Memory B cell (primary cell): ENCODE measurements around the gene JMJD4.
A peak's percentile ranks its signal among the peaks of the same experiment; 100 is the strongest.

Experiments
- ATAC-seq: fragments of 150-1000 bp; cut with Tn5 transposase; 2 replicates; pipeline ENCODE4 v1.10.0; 2021; ENCODE audit warnings: low read depth, mild to moderate bottlenecking, moderate library complexity
- DNase-seq, 2 donors: peaks; one replicate each; pipeline ENCODE4 v3.0.0; 2022; ENCODE audit warnings: low spot score in 2 of 2
- H3K27ac Mint-ChIP-seq: one replicate; pipeline ENCODE4 v1.8.0; 2022; ENCODE audit warnings: mild to moderate bottlenecking, moderate library complexity, mixed read lengths
- H3K27me3 Mint-ChIP-seq: one replicate; pipeline ENCODE4 v1.8.0; 2022; ENCODE audit warnings: mixed read lengths
- H3K36me3 Mint-ChIP-seq: one replicate; pipeline ENCODE4 v1.8.0; 2022; ENCODE audit warnings: mild to moderate bottlenecking, mixed read lengths
- H3K4me1 Mint-ChIP-seq: one replicate; pipeline ENCODE4 v1.8.0; 2022; ENCODE audit warnings: mixed read lengths
- H3K4me3 Mint-ChIP-seq: one replicate; pipeline ENCODE4 v1.8.0; 2022; ENCODE audit warnings: mild to moderate bottlenecking, moderate library complexity, mixed read lengths
- H3K9me3 Mint-ChIP-seq: one replicate; pipeline ENCODE4 v1.8.0; 2022; ENCODE audit warnings: mixed read lengths

The JMJD4 gene

GRCh38 chr1:227736814-227737432, 1.8 kb upstream of the JMJD4 start:
- peak overlapping the region; percentile 50 for H3K4me3 Mint-ChIP-seq
- H3K9me3 Mint-ChIP-seq = no peaks in the 10 kb centered on the region
- peaks cover 55% of the 10 kb centered on the region for H3K4me1 Mint-ChIP-seq
- DNase-seq (no peak), ATAC-seq (no peak)
- no peaks in the 10 kb centered on the region for H3K27me3 Mint-ChIP-seq
- H3K27ac Mint-ChIP-seq = peak overlapping the region; percentile 45
- H3K36me3 Mint-ChIP-seq = peaks cover 2% of the 10 kb centered on the region

DNA sequence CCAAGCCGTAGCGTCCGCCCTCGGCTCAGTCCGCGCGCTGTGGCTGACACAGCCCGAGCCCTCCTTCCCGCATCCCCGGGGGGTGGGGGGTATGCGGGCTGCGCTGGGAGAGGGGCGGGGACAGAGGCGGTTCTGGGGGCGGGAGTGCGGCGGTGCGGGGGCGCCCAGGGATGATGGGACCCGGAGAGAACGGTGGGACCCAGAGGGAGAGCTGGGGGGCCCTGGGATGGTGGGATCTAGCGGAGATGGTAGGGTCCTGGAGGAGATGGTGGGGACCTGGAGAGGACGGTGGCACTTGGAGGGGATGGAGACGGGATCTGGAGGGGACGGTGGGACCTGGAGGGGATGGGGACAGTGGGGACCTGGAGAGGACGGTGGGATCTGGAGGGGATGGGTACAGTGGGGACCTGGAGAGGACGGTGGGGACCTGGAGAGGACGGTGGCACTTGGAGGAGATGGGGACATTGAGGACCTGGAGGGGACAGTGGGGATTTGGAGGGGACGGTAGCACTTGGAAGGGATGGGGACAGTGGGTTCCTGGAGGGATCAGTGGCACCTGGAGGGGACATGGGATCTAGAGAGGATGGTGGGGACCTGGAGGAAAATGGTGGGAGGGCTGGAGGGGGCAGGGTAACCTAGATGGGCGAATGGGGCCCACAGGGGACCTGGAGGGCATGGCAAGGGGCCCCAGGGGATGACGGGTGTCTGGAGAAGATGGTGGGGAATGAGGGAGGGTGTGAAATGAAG, 610 bp upstream of the JMJD4 start:
- peak overlapping the region; percentile 97 for H3K4me3 Mint-ChIP-seq
- no peaks in the 10 kb centered on the region for H3K27me3 Mint-ChIP-seq
- no peak for ATAC-seq
- H3K27ac Mint-ChIP-seq = peak overlapping the region; percentile 96
- peaks cover 49% of the 10 kb centered on the region for H3K4me1 Mint-ChIP-seq
- no peaks in the 10 kb centered on the region for H3K9me3 Mint-ChIP-seq
- no peak for DNase-seq
- peaks cover 2% of the 10 kb centered on the region for H3K36me3 Mint-ChIP-seq

- Mint-ChIP-seq H3K4me3 (peak overlapping the region; percentile 97), H3K9me3 (no peaks in the 10 kb centered on the region), H3K27me3 (no peaks in the 10 kb centered on the region), H3K36me3 (peaks cover 2% of the 10 kb centered on the region), H3K4me1 (peaks cover 45% of the 10 kb centered on the region), H3K27ac (peak overlapping the region; percentile 96)
- no peak for DNase-seq
- ATAC-seq = no peak
Measured at GRCh38 chr1:227734546-227734855, 601 bp downstream of the JMJD4 start.

- H3K27me3 Mint-ChIP-seq = no peaks in the 10 kb centered on the region
- DNase-seq (no peak), ATAC-seq (no peak)
- no peaks in the 10 kb centered on the region for H3K9me3 Mint-ChIP-seq
- peaks cover 44% of the 10 kb centered on the region for H3K4me1 Mint-ChIP-seq
- H3K27ac Mint-ChIP-seq = peak overlapping the region; percentile 96
- H3K36me3 Mint-ChIP-seq = peaks cover 2% of the 10 kb centered on the region
- H3K4me3 Mint-ChIP-seq = peak overlapping the region; percentile 97
Measured at GRCh38 chr1:227733751-227734545, 1.2 kb downstream of the JMJD4 start.

- DNase-seq = no peak
- Mint-ChIP-seq H3K27ac (no peak overlapping the region), H3K4me1 (peaks cover 43% of the 10 kb centered on the region), H3K4me3 (peak overlapping the region; percentile 66), H3K27me3 (no peaks in the 10 kb centered on the region), H3K9me3 (no peaks in the 10 kb centered on the region), H3K36me3 (peaks cover 2% of the 10 kb centered on the region)
- ATAC-seq = no peak
Measured at GRCh38 chr1:227733309-227733705, 1.8 kb downstream of the JMJD4 start.

DNA sequence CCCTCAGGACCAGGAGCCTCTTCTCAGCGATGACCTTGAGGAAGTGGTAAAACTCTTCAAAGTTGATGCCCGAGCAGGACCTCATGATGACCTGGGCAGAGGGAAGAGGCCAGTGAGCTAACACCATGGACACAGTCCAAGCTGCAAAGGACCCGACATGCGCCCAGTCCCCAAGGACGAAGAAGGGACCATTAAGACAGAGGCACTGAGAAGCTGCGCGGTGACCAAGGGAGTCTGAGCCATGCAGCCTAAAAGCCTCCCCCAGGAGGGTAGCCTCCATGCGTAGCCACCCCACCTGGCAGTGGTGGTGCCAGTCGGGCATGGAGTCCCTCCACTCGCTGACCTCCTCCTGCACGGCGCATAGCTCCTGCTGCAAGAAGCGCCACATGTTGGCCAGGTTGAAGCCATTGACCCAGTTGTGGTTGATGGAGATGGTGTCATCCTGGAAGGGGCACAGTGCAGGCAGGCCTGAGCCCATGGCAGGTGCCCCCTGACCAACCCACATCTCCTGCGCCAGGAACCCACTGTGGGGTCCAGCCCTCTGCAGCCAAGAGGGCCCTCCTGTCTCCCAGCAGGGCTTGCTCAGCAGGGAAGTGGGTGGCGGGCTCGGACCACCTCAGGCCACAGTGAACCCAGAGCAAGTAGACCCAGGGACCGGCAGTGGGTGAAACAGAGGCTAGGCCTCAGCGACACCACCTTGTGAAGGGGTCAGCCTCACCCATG, 2.4 kb downstream of the JMJD4 start:
- ATAC-seq = no peak
- peaks cover 45% of the 10 kb centered on the region for H3K4me1 Mint-ChIP-seq
- H3K9me3 Mint-ChIP-seq = no peaks in the 10 kb centered on the region
- H3K4me3 Mint-ChIP-seq = peak overlapping the region; percentile 49
- H3K27ac Mint-ChIP-seq = no peak overlapping the region
- no peaks in the 10 kb centered on the region for H3K27me3 Mint-ChIP-seq
- no peak for DNase-seq
- H3K36me3 Mint-ChIP-seq = peaks cover 2% of the 10 kb centered on the region

- ATAC-seq (no peak), DNase-seq (no peak)
- H3K9me3 Mint-ChIP-seq = no peaks in the 10 kb centered on the region
- peaks cover 2% of the 10 kb centered on the region for H3K36me3 Mint-ChIP-seq
- no peak overlapping the region for H3K4me3 Mint-ChIP-seq
- H3K27ac Mint-ChIP-seq = no peak overlapping the region
- peaks cover 42% of the 10 kb centered on the region for H3K4me1 Mint-ChIP-seq
- no peaks in the 10 kb centered on the region for H3K27me3 Mint-ChIP-seq
Measured at GRCh38 chr1:227731696-227732585, 3.2 kb downstream of the JMJD4 start.

DNA sequence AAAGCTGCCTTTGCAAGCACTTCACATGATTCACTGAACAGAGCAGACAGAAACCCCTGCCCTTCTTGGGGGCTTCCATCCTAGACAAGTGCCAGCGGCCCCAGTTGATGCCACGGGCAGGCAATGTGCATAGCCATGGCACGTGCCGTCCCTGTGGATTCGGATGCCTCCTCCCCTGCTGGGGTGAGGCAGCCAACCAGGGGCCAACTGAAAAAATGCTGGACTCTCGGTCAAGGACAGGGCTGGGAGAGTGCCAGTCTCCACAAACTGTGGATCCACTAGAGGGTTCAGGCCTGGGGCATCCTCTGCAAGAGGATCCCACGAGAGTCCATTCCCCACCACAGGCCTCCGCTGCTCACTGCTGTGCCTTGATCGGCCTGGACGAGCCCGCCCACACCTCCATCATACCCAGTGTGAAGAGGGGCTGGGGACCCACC, 3.8 kb downstream of the JMJD4 start:
- ATAC-seq (no peak), DNase-seq (no peak)
- H3K4me3 Mint-ChIP-seq = no peak overlapping the region
- no peaks in the 10 kb centered on the region for H3K9me3 Mint-ChIP-seq
- no peaks in the 10 kb centered on the region for H3K27me3 Mint-ChIP-seq
- H3K4me1 Mint-ChIP-seq = peaks cover 41% of the 10 kb centered on the region
- H3K27ac Mint-ChIP-seq = no peak overlapping the region
- peaks cover 2% of the 10 kb centered on the region for H3K36me3 Mint-ChIP-seq

GRCh38 chr1:227730630-227731151, 4.4 kb downstream of the JMJD4 start:
- Mint-ChIP-seq H3K9me3 (no peaks in the 10 kb centered on the region), H3K27me3 (no peaks in the 10 kb centered on the region), H3K36me3 (peaks cover 2% of the 10 kb centered on the region), H3K4me1 (peaks cover 35% of the 10 kb centered on the region), H3K27ac (no peak overlapping the region), H3K4me3 (no peak overlapping the region)
- DNase-seq = no peak
- no peak for ATAC-seq

DNA sequence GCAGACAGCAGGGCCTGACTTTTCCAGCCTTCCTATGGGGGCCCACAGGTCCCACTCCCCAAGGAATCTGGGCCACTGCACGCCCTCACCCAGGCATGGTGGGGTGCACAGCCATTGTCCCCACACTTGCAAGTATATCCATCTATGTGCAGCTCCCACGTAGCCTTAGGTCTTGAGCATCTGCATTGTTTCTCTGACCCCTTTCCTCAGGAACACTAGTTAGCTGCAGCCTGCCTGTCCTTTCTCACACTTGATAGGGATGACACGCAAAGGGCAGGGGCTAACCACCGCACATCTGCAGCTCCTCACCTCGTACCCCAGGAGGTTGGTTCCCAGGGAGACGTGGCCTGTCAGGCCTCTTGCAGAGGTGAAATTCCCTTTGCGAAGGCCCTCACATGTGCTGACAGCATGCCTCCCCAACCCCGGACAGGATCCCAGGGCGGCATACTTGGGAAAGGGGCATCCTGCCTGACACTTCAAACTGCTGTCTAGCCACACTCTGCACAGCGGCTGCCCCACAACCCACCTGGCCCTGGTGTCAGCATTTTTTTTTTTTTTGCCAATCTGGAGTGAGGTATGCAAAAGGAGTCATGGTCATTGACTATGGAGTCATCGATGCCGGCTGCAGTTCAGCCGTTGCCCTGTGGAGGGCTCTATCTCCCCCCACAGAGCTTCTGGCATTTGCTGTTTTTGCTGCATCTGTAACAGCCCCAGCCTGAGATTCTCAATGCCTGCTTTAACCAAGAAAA, 5.0 kb downstream of the JMJD4 start:
- H3K4me3 Mint-ChIP-seq = peak overlapping the region; percentile 44
- H3K27ac Mint-ChIP-seq = no peak overlapping the region
- ATAC-seq = peak; percentile 23
- H3K27me3 Mint-ChIP-seq = no peaks in the 10 kb centered on the region
- peaks cover 2% of the 10 kb centered on the region for H3K36me3 Mint-ChIP-seq
- H3K4me1 Mint-ChIP-seq = peaks cover 33% of the 10 kb centered on the region
- DNase-seq = peak in 1 of 2 donors; percentile 28
- H3K9me3 Mint-ChIP-seq = no peaks in the 10 kb centered on the region

GRCh38 chr1:227729144-227729880, 5.8 kb downstream of the JMJD4 start:
- no peaks in the 10 kb centered on the region for H3K27me3 Mint-ChIP-seq
- no peaks in the 10 kb centered on the region for H3K9me3 Mint-ChIP-seq
- DNase-seq = no peak
- no peak overlapping the region for H3K27ac Mint-ChIP-seq
- H3K36me3 Mint-ChIP-seq = peaks cover 2% of the 10 kb centered on the region
- peaks cover 28% of the 10 kb centered on the region for H3K4me1 Mint-ChIP-seq
- no peak for ATAC-seq
- H3K4me3 Mint-ChIP-seq = peak overlapping the region; percentile 87

GRCh38 chr1:227728892-227729143, 6.3 kb downstream of the JMJD4 start:
- Mint-ChIP-seq H3K4me1 (peaks cover 26% of the 10 kb centered on the region), H3K36me3 (peaks cover 2% of the 10 kb centered on the region), H3K4me3 (peak overlapping the region; percentile 87), H3K27ac (peak overlapping the region; percentile 65), H3K27me3 (no peaks in the 10 kb centered on the region), H3K9me3 (no peaks in the 10 kb centered on the region)
- DNase-seq = no peak
- ATAC-seq = no peak
